K562 (cell line): Measurements from ENCODE around the gene C3orf52.

ENCODE experiments used
- ATF4 ChIP-seq: fragments of 450-650 bp; formaldehyde crosslinking; IDR thresholded peaks from 2 replicates; pipeline ENCODE4 v1.4.0; 2022; ENCODE audit warnings: mild to moderate bottlenecking, moderate library complexity
- CTCF ChIP-seq, 3 experiments: IDR thresholded peaks in 2 of 3; conservative IDR thresholded peaks in 1 of 3; 2 replicates each; pipeline ENCODE4 v1.5.1; 2011 to 2012; ENCODE audit warnings: low read length in 3 of 3, mild to moderate bottlenecking in 3 of 3, control low read depth in 2 of 3, improper control_type of control experiment in 1 of 3, inconsistent platforms in 1 of 3, low read depth in 1 of 3, mixed read lengths in 1 of 3, moderate library complexity in 1 of 3; ENCODE audit not compliant: insufficient read depth in 2 of 3
- E2F1 ChIP-seq: sonication (generic); formaldehyde crosslinking; IDR thresholded peaks from 2 replicates; pipeline ENCODE4 v1.8.1; 2023; ENCODE audit warnings: mild to moderate bottlenecking, missing genetic modification reagents, moderate library complexity
- FOXM1 ChIP-seq, 2 experiments: fragments of 450-650 bp in 1 of 2; sonication (generic) in 1 of 2; formaldehyde crosslinking in 1 of 2; IDR thresholded peaks; 2 replicates each; pipeline versions ENCODE4 v1.6.1 to v1.9.0; 2017 to 2022; ENCODE audit warnings: low read depth in 2 of 2, mild to moderate bottlenecking in 2 of 2, missing genetic modification reagents in 1 of 2, moderate library complexity in 1 of 2
- GABPA ChIP-seq: fragments of 200-800 bp; sonication (Bioruptor generic); conservative IDR thresholded peaks from 2 replicates; pipeline ENCODE4 v1.6.1; 2016; ENCODE audit warnings: low read depth, missing genetic modification characterization, missing compliant biosample characterization
- HNRNPUL1 ChIP-seq: fragments of 200-400 bp; formaldehyde crosslinking; IDR thresholded peaks from 2 replicates; pipeline ENCODE4 v1.6.1; 2017; ENCODE audit warnings: low read length
- MLX ChIP-seq, 2 experiments: fragments of 450-650 bp in 1 of 2; sonication (generic) in 1 of 2; formaldehyde crosslinking; conservative IDR thresholded peaks; 2 replicates each; pipeline versions ENCODE4 v1.4.0 to v1.8.1; 2020 to 2022; ENCODE audit warnings: mild to moderate bottlenecking in 1 of 2, missing genetic modification reagents in 1 of 2
- NCOA2 ChIP-seq, 2 experiments: fragments of 450-650 bp; IDR thresholded peaks; 2 replicates each; pipeline ENCODE4 v1.6.1; 2018; ENCODE audit warnings: mild to moderate bottlenecking in 2 of 2, moderate library complexity in 1 of 2; ENCODE audit not compliant: partially characterized antibody in 2 of 2
- POLR2A ChIP-seq: fragments of 450-650 bp; conservative IDR thresholded peaks from 2 replicates; pipeline ENCODE4 v1.6.1; 2016
- POLR2AphosphoS5 ChIP-seq: IDR thresholded peaks from 2 replicates; pipeline ENCODE4 v1.6.1; 2011; ENCODE audit warnings: mild to moderate bottlenecking, low read depth, low read length, moderate library complexity; ENCODE audit not compliant: control insufficient read depth, insufficient read depth
- TAF1 ChIP-seq: IDR thresholded peaks from 2 replicates; pipeline ENCODE4 v1.6.1; 2011; ENCODE audit warnings: mild to moderate bottlenecking, low read length, moderate library complexity; ENCODE audit not compliant: insufficient read depth, control insufficient read depth, severe bottlenecking; ENCODE audit errors: extremely low read depth
- TF ChIP-seq, protein P1 (sequence below), 2 experiments: fragments of 450-650 bp; conservative IDR thresholded peaks; 2 replicates each; pipeline ENCODE4 v1.6.1; 2017; ENCODE audit warnings: mild to moderate bottlenecking in 2 of 2, moderate library complexity in 2 of 2

GRCh38 chr3:112128843-112129727 lies 42.9 kb downstream of the C3orf52 start:
- no peak for TF ChIP-seq HNRNPUL1
- TF ChIP-seq, protein P1, sequence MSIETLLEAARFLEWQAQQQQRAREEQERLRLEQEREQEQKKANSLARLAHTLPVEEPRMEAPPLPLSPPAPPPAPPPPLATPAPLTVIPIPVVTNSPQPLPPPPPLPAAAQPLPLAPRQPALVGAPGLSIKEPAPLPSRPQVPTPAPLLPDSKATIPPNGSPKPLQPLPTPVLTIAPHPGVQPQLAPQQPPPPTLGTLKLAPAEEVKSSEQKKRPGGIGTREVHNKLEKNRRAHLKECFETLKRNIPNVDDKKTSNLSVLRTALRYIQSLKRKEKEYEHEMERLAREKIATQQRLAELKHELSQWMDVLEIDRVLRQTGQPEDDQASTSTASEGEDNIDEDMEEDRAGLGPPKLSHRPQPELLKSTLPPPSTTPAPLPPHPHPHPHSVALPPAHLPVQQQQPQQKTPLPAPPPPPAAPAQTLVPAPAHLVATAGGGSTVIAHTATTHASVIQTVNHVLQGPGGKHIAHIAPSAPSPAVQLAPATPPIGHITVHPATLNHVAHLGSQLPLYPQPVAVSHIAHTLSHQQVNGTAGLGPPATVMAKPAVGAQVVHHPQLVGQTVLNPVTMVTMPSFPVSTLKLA (conservative IDR thresholded peaks at IDR 0.05): no peak
- TF ChIP-seq GABPA (tag): no peak
- TF ChIP-seq POLR2AphosphoS5: no peak
- no peak for TF ChIP-seq CTCF (IDR thresholded peaks at IDR 0.05 in 2 of 3, conservative IDR thresholded peaks at IDR 0.05 in 1 of 3; ENCODE audit: insufficient read depth in 2 of 3, low read depth in 1 of 3, low read length in 3 of 3)
- no peak for TF ChIP-seq MLX (CRISPR knock-in tag; conservative IDR thresholded peaks at IDR 0.05)
- no peak for TF ChIP-seq NCOA2 (IDR thresholded peaks at IDR 0.05; ENCODE audit: partially characterized antibody in 2 of 2)
- TF ChIP-seq POLR2A: no peak
- TF ChIP-seq TAF1: no peak
- TF ChIP-seq ATF4 (CRISPR knock-in tag): no peak
- TF ChIP-seq FOXM1 (IDR thresholded peaks at IDR 0.05; ENCODE audit: low read depth): no peak
- no peak for TF ChIP-seq FOXM1 (CRISPR knock-in tag; IDR thresholded peaks at IDR 0.05; ENCODE audit: low read depth)
- TF ChIP-seq E2F1 (CRISPR knock-in tag): no peak
